ENCODE data around the gene PA2G4. TPM values are rescaled to one million over a fixed set of nuclear protein-coding genes. Genes with fewer than 3 reads are reported as not detected.

Gene PA2G4
- total RNA-seq, 4 donors from 2014 or later, result 90.5 to 133 (median 105) TPM

DNA sequence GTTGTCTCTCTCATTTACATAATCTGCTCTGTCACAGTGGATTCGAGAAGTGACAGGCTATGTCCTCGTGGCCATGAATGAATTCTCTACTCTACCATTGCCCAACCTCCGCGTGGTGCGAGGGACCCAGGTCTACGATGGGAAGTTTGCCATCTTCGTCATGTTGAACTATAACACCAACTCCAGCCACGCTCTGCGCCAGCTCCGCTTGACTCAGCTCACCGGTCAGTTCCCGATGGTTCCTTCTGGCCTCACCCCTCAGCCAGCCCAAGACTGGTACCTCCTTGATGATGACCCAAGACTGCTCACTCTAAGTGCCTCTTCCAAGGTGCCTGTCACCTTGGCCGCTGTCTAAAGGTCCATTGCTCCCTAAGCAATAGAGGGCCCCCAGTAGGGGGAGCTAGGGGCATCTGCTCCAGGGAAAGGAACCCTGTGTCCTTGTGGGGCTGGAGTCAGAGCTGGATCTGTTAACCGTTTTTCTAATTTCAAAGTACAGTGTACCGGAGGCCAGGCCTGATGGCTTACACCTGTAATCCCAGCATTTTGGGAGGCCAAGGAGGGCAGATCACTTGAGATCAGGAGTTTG is 19.3 kb upstream of the PA2G4 start:
- no peak overlapping the region for H3K27ac ChIP-seq (replicated peaks in 1 of 4)
- TF ChIP-seq POLR2A (IDR thresholded peaks at IDR 0.05; ENCODE audit: low read depth) (no peak), EP300 (IDR thresholded peaks at IDR 0.05) (no peak), CTCF (IDR thresholded peaks at IDR 0.05) (no peak), POLR2AphosphoS5 (IDR thresholded peaks at IDR 0.05) (no peak)
- H3K27me3 ChIP-seq, result peaks cover 0 to 28% (median 8%) of the 10 kb centered on the region in 4 donors
- H3K36me3 ChIP-seq, result no peaks in the 10 kb centered on the region
- no peak for DNase-seq (ENCODE audit: extremely low spot score)
- 83% methylated on average over 15 of the region's 15 CpGs for WGBS
- intact Hi-C loops (cut with DNase I), result no loop called here
- H3K9me3 ChIP-seq, result no peaks in the 10 kb centered on the region
- no peak overlapping the region for H3K4me3 ChIP-seq
- H3K4me1 ChIP-seq, result peaks cover 5 to 7% (median 6%) of the 10 kb centered on the region in 4 donors

GRCh38 chr12:56086096-56086495 is 18.3 kb upstream of the PA2G4 start:
- WGBS, result 84% methylated on average over 3 of the region's 3 CpGs
- H3K9me3 ChIP-seq, result no peaks in the 10 kb centered on the region
- DNase-seq (ENCODE audit: extremely low spot score), result no peak
- H3K27ac ChIP-seq (replicated peaks in 1 of 4), result no peak overlapping the region
- intact Hi-C loops (cut with DNase I), result no loop called here
- H3K27me3 ChIP-seq, result peaks cover 0 to 17% (median 0%) of the 10 kb centered on the region in 4 donors
- H3K36me3 ChIP-seq, result no peaks in the 10 kb centered on the region
- TF ChIP-seq POLR2A (IDR thresholded peaks at IDR 0.05; ENCODE audit: low read depth) (no peak), EP300 (IDR thresholded peaks at IDR 0.05) (no peak), POLR2AphosphoS5 (IDR thresholded peaks at IDR 0.05) (no peak), CTCF (IDR thresholded peaks at IDR 0.05) (no peak)
- no peak overlapping the region for H3K4me3 ChIP-seq
- no peaks in the 10 kb centered on the region for H3K4me1 ChIP-seq

- no peaks in the 10 kb centered on the region for H3K9me3 ChIP-seq
- H3K4me1 ChIP-seq, result no peaks in the 10 kb centered on the region
- no peak overlapping the region for H3K27ac ChIP-seq (replicated peaks in 1 of 4)
- intact Hi-C loops (cut with DNase I), result no loop called here
- no peak overlapping the region for H3K4me3 ChIP-seq
- TF ChIP-seq EP300 (IDR thresholded peaks at IDR 0.05) (no peak), POLR2AphosphoS5 (IDR thresholded peaks at IDR 0.05) (no peak), CTCF (IDR thresholded peaks at IDR 0.05) (no peak), POLR2A (IDR thresholded peaks at IDR 0.05; ENCODE audit: low read depth) (no peak)
- H3K27me3 ChIP-seq, result peaks cover 0 to 12% (median 0%) of the 10 kb centered on the region in 4 donors
- WGBS, result 86% methylated on average over 6 of the region's 6 CpGs
- DNase-seq (ENCODE audit: extremely low spot score), result no peak
- H3K36me3 ChIP-seq, result no peaks in the 10 kb centered on the region
Measured at GRCh38 chr12:56086608-56087007, 17.8 kb upstream of the PA2G4 start.

DNA sequence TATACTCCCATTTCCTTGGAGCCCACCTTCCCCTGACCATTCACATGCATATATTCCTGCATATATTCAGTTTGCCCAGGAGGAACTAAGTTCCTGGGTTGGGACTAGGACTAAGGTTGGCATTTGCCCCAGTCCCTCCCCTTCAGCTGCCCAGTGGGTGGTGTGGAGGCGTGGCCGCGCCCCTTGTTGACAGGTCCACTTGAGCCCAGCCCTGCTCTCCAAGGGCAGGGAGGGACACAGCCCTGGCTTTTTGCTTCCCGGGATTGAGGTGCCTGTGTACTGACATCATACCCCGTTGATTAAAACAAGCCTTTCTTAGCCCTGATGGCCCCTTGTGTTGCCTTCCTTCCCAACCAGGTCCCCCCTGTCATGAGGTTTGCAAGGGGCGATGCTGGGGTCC is 17.1 kb upstream of the PA2G4 start:
- Histone ChIP-seq H3K9me3 (no peaks in the 10 kb centered on the region), H3K27me3 (peaks cover 0 to 9% (median 0%) of the 10 kb centered on the region in 4 donors), H3K4me1 (no peaks in the 10 kb centered on the region), H3K27ac (replicated peaks in 1 of 4) (peak overlapping the region in 1 of 4 donors; percentile 36), H3K36me3 (no peaks in the 10 kb centered on the region), H3K4me3 (no peak overlapping the region)
- no peak for TF ChIP-seq POLR2AphosphoS5 (IDR thresholded peaks at IDR 0.05)
- no peak for TF ChIP-seq POLR2A (IDR thresholded peaks at IDR 0.05; ENCODE audit: low read depth)
- no peak for TF ChIP-seq EP300 (IDR thresholded peaks at IDR 0.05)
- TF ChIP-seq CTCF (IDR thresholded peaks at IDR 0.05), result no peak
- intact Hi-C loops (cut with DNase I), result no loop called here
- WGBS, result 86% methylated on average over 5 of the region's 6 CpGs
- no peak for DNase-seq (ENCODE audit: extremely low spot score)

DNA sequence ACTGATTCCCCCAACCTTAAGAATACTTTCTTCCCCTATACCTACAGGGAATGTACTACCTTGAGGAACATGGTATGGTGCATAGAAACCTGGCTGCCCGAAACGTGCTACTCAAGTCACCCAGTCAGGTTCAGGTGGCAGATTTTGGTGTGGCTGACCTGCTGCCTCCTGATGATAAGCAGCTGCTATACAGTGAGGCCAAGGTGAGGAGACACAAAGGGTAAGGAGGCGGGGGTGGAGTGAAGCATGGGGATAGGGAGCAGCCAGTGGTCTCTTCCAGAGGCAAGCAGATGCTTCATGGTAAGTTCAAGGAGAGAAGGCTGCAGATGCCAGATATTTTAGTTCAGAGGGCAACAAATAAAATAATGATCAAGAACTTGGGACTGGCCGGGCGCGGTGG is 6.6 kb upstream of the PA2G4 start:
- no peaks in the 10 kb centered on the region for H3K9me3 ChIP-seq
- DNase-seq (ENCODE audit: extremely low spot score), result no peak
- intact Hi-C loops (cut with DNase I), result no loop called here
- H3K4me3 ChIP-seq, result no peak overlapping the region
- H3K27ac ChIP-seq (replicated peaks in 1 of 4), result no peak overlapping the region
- no peaks in the 10 kb centered on the region for H3K27me3 ChIP-seq
- H3K4me1 ChIP-seq, result peaks cover 0 to under 1% (median 0%) of the 10 kb centered on the region in 4 donors
- 88% methylated on average over 6 of the region's 6 CpGs for WGBS
- peaks cover 0 to 5% (median 0%) of the 10 kb centered on the region in 4 donors for H3K36me3 ChIP-seq
- TF ChIP-seq CTCF (IDR thresholded peaks at IDR 0.05) (no peak), POLR2AphosphoS5 (IDR thresholded peaks at IDR 0.05) (no peak), POLR2A (IDR thresholded peaks at IDR 0.05; ENCODE audit: low read depth) (no peak), EP300 (IDR thresholded peaks at IDR 0.05) (no peak)
